HG02943 (cell line): ENCODE measurements around the gene UBXN6.
A peak's percentile ranks its signal among the peaks of the same experiment; 100 is the strongest.

Source experiments
- ATAC-seq: cut with Tn5 transposase; IDR thresholded peaks from one replicate; pipeline ENCODE4 v1.9.1; 2021; ENCODE audit warnings: mild to moderate bottlenecking, low read depth, moderate library complexity; ENCODE audit not compliant: unreplicated experiment

Gene UBXN6

GRCh38 chr19:4494691-4495064, 37.1 kb upstream of the UBXN6 start:
- no peak for ATAC-seq

- no peak for ATAC-seq
These were observed 36.5 kb upstream of the UBXN6 start for GRCh38 chr19:4493929-4494690.

- no peak for ATAC-seq
These were observed 35.7 kb upstream of the UBXN6 start for GRCh38 chr19:4493104-4493928.

DNA sequence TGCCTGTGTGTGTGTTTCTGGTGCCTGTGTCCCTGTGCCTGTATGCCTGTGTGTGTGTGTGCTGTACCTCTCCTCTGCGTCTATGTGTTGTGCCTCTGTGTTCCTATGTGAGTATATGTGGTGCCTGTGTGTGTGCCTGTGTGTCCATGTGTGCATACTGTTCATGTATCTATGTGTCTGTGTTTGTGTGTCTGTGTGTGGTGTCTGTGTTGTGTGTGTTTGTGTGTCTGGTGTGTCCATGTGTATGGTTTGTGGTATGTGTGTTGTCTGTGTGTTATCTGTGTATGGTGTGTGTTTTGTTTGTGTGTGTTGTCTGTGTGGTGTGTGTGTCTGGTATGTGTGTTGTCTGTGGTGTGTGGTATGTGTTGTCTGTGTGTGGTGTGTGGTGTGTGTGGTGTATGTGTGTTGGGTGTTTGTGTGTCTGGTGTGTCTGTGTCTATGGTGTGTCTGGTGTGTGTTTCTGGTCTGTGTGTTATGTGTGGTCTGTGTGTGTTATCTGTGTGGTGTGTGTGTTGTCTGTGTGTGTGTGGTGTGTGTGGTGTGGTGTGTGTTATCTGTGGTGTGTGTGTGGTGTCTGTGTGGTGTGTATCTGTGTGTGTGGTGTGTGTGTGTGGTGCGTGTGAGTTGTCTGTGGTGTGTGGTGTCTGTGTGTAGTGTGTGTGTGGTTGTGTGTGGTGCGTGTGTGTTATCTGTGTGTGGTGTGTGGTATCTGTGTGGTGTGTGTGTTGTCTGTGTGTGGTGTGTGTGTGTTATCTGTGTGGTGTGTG, 34.9 kb upstream of the UBXN6 start:
- no peak for ATAC-seq

DNA sequence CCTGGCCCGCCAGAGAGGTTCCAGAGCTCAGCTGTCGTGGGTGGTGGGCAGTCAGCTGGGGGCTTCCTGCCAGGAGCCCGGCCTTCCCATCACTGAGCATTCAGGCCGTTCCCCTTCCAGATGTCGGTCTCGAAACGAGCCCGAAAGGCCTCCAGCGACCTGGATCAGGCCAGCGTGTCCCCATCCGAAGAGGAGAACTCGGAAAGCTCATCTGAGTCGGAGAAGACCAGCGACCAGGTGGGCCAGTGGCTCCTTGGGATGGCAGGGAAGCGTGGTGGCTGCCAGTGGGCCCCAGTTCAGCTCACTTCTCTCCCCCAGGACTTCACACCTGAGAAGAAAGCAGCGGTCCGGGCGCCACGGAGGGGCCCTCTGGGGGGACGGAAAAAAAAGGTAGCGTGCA, 33.9 kb upstream of the UBXN6 start:
- ATAC-seq: no peak

DNA sequence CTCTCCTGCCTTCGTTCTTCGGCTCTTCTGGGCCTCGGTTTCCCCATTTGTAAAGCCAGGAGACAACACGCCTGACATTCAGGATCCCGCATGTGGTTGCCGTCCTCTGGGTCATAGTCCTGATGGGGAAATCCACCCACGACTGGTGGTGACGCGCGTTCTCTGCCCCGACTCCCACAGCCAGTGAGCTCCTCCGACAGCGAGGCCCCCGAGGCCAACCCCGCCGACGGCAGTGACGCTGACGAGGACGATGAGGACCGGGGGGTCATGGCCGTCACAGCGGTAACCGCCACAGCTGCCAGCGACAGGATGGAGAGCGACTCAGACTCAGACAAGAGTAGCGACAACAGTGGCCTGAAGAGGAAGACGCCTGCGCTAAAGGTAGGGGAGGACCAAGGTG, 30.9 kb upstream of the UBXN6 start:
- no peak for ATAC-seq

GRCh38 chr19:4487572-4487971, 30.0 kb upstream of the UBXN6 start:
- ATAC-seq: no peak

DNA sequence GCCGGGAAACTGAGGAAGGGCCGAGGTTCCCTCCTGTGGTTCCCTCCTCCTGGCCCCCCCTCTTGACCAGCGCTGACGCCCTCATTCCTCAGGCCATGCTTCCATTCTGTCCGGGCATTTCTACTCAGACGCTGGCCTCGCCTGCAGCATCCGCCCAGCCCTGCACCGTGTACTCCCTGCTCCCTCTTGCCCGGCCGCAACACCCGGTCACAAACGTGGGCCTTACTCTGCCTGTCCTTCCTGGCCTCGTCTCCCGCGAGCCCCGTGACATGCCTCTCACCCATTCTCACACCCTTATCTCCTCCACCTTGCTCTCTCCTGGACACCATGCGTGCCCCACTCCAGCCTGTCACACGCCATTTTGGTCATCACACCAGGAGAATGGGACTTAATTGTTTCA, 25.8 kb upstream of the UBXN6 start:
- ATAC-seq: no peak

DNA sequence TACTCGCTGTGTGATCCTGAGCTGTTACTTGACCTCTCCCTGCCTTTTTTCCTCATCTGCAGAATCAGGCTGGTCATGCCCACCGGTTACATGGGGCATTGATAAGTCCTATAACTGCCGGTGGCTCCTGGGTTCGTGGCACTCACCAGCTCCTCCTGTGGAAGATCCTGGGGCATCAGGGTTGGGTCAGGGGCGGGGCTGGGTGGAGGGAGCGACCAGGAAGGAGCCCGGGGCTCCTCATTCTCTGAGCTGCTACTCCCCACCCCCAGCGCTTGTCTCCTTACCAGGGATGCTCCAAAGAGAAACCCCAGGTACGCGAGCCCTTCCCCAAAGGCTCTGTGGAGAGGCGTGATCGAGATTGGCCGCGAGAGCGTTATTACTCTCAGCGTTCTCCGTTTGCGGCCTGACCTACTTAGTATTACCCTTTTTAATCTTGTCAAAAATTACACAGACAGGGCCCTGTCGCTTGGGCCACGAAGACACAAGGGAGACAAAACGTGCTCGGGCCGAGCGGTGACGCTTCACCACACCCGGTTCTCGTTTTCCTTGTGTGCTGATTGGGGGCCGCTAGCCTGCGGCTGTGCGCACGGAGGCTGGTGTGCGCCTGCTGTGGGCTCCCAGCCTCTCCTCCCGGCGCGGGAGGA, 25.2 kb upstream of the UBXN6 start:
- no peak for ATAC-seq

- ATAC-seq: no peak
These were observed 19.6 kb upstream of the UBXN6 start for GRCh38 chr19:4477034-4477801.

- no peak for ATAC-seq
These were observed 17.0 kb upstream of the UBXN6 start for GRCh38 chr19:4474514-4475022.

DNA sequence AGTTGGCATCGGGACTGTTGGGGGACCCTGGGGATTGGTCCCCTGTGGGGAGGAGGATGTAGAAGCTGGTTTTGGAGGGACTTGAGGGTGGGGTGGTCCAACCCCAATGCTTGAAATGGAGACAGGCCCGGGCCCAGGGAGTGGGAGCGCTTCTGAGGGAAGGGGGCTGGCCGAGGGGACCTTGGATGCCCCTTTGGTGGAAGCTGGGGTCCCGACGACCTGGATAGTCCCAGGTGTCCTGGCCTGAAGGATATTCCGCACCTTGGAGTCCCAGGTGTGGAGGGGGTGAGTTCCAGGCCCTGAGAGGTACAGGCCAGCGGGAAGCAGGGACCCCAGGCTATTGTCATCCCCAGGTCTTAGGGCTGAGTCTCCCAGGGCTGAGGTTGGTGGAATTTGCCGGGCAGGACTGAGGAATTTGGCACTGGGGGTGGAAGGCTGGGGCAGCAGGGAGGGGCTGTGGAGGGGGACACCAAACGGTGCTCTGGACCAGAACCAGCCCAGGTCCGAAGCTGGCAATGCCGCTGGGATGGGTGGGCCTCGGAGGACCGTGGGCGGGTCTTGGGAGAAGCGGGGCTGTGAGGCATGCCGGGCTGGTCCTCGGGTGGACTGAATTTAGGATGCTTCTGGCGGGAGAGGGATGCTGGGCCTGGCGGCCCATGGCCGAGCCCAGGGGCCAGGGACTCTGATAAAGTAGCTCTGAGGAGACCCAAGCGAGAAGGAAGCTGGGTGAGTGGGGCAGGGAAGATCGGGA, 16.3 kb upstream of the UBXN6 start:
- ATAC-seq: no peak

GRCh38 chr19:4473011-4473762, 15.6 kb upstream of the UBXN6 start:
- no peak for ATAC-seq

DNA sequence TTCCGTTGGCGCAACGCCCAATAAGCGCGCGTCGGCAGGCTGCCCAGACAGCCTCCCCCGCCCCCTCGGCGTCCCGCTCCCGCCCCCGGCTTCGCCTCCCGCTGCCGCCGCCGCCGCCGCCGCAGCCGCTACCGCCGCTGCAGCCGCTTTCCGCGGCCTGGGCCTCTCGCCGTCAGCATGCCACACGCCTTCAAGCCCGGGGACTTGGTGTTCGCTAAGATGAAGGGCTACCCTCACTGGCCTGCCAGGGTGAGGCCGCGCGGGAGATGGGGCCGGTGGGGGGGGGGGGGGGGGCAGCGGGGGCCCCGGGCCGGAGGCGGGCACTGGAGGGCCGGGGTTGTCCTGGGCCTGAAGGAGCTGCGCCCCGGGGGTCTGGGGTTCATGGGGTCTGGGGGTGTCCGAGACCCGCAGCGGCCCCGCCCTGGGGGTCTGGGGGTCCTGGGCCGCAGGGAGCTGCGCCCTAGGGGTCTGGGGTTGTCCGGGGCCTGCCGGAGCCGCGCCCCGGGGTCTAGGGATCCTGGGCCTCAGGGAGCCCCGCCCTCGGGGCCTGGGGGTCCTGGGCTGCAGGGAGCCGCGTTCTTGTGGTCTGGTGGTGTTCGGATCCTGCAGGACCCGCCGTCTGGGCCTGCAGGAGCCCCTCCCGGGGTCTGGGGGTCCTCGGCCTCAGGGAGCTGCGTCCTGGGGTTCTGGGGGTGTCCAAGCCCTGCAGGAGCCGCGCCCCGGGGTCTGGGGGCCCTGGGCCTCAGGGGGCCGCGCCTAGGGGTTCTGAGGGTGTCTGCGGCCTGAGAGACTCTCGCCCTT, 14.8 kb upstream of the UBXN6 start, which contains the start of gene HDGFL2:
Gene HDGFL2 (plus strand): TSS at position 124 of the 801 bp plus-strand sequence. CDS start 54 bp downstream, at position 178.
- peak; percentile 2 for ATAC-seq

DNA sequence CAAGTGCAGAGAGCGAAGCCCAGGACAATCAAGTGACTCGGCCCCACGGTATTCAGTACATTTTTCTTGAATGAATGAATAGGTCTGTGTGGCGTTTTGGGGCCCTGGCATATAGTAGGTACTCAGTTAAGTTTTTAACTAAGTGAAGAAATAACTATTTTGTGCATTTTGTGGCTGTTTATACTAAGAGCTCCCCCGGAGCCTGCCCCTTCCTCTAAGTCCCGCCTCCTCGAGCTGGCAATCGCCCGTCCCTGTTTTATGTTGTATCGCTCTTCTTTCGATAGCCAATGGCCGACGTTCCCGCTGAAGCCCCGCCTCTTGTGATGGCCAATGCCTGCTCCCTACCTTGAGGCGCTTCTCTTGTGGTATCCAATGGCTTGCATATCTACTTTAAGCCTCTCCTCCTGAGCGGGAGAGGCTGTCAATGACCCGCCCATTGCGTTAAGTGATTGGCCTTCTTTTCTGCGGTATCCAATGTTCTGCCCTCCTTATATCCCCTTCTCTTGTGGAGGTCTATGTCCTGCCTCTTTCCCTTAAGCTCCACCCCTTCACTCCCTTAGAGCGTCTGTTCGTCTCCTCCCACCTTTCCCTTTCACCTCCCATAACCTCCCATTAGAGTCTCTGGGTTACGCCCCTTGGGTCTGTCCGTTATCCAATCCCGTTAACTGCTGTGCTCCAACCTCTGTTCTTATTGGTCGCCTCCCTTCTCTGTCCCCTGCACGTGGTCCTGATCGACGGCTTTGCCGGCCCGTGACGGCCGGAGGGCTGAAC, 14.0 kb upstream of the UBXN6 start:
- peak; percentile 88 for ATAC-seq

DNA sequence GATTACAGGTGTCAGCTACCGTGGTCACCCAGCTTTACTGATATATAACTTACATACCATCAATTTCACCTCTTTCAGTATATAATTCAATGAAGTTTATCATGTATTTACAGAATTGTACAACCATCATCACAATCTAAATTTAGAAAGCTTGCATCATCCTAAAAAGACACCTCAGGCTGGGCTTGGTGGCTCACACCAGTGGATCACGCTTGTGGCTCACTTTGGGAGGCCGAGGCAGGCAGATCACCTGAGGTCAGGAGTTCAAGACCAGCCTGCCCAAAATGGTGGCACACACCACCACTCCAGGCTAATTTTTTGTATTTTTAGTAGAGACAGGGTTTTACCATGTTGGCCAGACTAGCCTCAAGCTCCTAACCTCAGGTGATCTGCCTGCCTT, 10.2 kb upstream of the UBXN6 start:
- no peak for ATAC-seq
